Activated CD4-positive, alpha-beta T cell treated with anti-CD3 and anti-CD28 coated beads, Interleukin-2, amount 50 U/mL, for 16 hours (primary cell): ENCODE measurements around the gene TK2.

Source experiments
- DNase-seq: peaks from one replicate; pipeline ENCODE4 v3.0.0-alpha.2; 2020

TK2 gene

DNA sequence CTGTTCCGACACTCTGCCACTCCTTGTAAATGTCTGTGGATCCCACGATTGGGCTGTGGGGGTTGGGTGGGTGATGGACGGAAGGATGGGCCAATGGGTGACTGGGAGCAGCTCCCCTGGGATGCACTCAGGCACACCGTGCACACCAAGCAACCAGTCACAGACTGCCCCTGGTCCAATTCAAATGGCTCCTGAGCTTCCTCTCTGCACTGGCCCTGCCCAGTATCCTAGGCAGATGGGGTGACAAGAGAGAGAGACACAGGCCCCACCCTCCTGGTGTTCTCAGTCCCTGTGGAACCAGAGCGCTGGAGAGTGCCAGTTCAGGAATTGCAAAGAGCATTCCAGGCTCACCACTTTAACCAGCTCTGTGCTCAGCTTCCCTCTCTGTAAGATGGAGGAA is 90.0 kb downstream of the TK2 start:
- no peak for DNase-seq

DNA sequence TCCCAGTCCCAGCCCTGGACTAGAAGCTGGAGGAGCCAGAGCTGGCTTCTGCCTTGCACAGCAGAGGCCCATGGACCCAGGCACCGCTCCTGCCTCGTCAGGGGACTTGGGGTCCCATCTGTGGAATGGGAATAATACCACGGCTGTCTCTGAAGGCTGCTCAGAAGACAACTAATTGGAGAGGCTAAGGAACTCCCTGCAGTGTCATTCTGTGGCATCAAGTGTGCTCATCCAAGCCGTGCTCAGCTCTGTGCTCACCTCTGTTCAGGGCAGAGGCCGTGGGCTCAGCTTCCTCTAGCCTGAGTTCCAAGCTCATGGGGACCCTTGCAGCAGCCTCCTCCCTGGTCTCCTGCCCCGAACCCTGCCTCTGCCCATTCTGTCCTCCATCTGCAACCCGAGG is 91.1 kb downstream of the TK2 start:
- DNase-seq: no peak

DNA sequence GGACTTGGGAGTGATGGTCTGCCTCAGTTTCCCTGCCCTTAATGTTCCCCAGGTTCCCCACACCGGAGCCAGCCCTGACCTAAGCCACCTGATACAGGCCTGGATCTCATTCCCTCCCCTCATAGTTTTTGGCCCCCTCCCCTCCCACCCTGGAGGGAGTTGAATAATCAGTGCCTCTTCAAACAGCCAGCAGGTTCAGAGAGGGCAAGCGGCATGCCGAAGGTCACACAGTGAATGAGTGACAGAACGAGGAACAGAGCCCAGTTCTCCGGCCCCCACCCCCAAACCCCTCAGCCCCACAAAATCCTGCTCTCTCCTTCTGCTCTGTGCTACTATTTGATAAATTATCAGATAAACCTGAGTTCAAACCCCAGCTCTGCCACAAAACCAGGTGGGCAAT is 91.6 kb downstream of the TK2 start:
- no peak for DNase-seq
